SK-N-SH (cell line): ENCODE data around the gene KRT4.

Experiments
- POLR2AphosphoS5 ChIP-seq: IDR thresholded peaks from 2 replicates; pipeline ENCODE4 v1.6.1; 2012; ENCODE audit warnings: low read depth, low read length
- SIN3A ChIP-seq: IDR thresholded peaks from 2 replicates; pipeline ENCODE4 v1.6.1; 2012; ENCODE audit warnings: low read depth, mild to moderate bottlenecking, low read length, moderate library complexity, borderline replicate concordance
- TF ChIP-seq, protein P1 (sequence below): fragments of 200-600 bp; sonication (generic); IDR thresholded peaks from 2 replicates; pipeline ENCODE4 v1.6.1; 2017; ENCODE audit warnings: antibody characterized with exemption, mild to moderate bottlenecking, moderate library complexity

DNA sequence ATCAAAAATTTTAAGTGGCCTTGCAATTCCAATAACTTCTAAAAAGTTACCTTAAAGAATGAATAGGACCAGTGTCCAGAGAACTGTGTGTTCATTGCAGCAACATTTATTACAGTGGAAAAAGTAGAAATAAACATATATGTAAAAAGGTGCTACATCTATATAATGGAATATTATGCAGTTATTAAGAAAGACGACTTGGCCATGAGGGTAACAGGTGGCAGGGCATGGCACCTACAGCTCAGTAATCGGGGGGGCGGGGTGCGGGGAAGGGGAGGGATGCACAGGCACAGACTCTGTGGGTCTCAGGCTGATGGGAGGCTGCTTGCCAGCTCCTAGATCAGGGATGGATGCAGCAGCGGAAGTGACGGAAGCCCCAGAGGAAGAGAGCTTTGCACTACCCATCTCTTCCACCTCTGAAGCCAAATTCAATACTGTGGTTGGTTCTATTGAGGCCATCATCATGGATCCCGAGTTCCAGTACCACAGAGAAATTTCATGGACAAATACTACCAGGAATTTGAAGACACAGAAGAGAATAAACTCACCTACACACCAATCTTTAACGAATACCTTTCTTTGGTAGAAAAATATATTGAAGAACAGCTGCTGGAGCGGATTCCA is 50.8 kb downstream of the KRT4 start:
- TF ChIP-seq SIN3A (no peak), POLR2AphosphoS5 (no peak)
- TF ChIP-seq, protein P1, sequence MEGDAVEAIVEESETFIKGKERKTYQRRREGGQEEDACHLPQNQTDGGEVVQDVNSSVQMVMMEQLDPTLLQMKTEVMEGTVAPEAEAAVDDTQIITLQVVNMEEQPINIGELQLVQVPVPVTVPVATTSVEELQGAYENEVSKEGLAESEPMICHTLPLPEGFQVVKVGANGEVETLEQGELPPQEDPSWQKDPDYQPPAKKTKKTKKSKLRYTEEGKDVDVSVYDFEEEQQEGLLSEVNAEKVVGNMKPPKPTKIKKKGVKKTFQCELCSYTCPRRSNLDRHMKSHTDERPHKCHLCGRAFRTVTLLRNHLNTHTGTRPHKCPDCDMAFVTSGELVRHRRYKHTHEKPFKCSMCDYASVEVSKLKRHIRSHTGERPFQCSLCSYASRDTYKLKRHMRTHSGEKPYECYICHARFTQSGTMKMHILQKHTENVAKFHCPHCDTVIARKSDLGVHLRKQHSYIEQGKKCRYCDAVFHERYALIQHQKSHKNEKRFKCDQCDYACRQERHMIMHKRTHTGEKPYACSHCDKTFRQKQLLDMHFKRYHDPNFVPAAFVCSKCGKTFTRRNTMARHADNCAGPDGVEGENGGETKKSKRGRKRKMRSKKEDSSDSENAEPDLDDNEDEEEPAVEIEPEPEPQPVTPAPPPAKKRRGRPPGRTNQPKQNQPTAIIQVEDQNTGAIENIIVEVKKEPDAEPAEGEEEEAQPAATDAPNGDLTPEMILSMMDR: no peak
